Stimulated activated CD8-positive, alpha-beta memory T cell treated with anti-CD3 and anti-CD28 coated beads, Interleukin-2, amount 100 ng/mL, for 48 hours (primary cell): ENCODE measurements around the gene TMEM183A.

Experiments
- DNase-seq, 2 donors: peaks; one replicate each; pipeline ENCODE4 v3.0.0-alpha.2; 2020; ENCODE audit warnings: low read depth in 2 of 2

The TMEM183A gene

GRCh38 chr1:203069030-203069747, 62.0 kb downstream of the TMEM183A start:
- DNase-seq = no peak

GRCh38 chr1:203072002-203072602, 64.9 kb downstream of the TMEM183A start:
- DNase-seq = no peak

GRCh38 chr1:203072911-203073310, 65.7 kb downstream of the TMEM183A start:
- DNase-seq = no peak

- DNase-seq = no peak
These were observed 66.3 kb downstream of the TMEM183A start for GRCh38 chr1:203073469-203073868.
